Ovary (tissue), 3 donors: ENCODE measurements around the gene CSF2.

Experiments
- EP300 ChIP-seq: sonication (generic); formaldehyde crosslinking; IDR thresholded peaks from one replicate; pipeline ENCODE4 v1.6.1; 2017; ENCODE audit warnings: antibody characterized with exemption
- TF ChIP-seq, protein P1 (sequence below), 3 donors: fragments of 450-650 bp in 2 of 3; fragments of 200-600 bp in 1 of 3; IDR thresholded peaks; one replicate each; pipeline versions ENCODE4 v1.5.1 to v1.8.0; 2016 to 2022; ENCODE audit warnings: antibody characterized with exemption in 3 of 3, mild to moderate bottlenecking in 1 of 3
- donor health status: DM: no; HTN: no; CAD: no.

DNA sequence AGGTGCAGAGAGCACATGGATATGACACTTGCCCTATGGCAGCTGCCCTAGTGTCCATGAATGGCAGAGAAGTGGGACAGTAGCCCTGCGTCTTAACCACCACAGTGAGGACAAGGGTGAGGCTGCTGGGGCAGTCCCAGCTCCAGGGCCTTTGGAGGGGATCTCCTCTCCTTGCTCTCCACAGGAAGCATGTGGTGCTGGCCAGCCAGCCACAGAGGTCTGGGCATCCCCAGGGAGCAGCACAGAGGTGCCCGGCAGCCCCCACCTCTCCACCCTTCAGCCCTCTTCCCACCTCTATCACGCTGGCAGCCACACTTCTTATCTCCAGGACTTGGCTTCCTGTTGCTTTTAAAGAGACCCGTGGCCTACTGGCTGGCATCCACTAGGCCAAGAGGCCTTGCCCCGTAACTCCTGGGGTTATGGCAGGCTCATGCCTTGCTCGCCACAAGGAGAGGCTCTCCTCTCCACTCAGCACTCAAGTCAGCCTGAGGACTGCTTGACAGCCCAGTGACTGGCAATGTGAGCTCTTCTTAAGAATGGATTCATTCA, 21.9 kb downstream of the CSF2 start:
- no peak for TF ChIP-seq EP300
- TF ChIP-seq, protein P1, sequence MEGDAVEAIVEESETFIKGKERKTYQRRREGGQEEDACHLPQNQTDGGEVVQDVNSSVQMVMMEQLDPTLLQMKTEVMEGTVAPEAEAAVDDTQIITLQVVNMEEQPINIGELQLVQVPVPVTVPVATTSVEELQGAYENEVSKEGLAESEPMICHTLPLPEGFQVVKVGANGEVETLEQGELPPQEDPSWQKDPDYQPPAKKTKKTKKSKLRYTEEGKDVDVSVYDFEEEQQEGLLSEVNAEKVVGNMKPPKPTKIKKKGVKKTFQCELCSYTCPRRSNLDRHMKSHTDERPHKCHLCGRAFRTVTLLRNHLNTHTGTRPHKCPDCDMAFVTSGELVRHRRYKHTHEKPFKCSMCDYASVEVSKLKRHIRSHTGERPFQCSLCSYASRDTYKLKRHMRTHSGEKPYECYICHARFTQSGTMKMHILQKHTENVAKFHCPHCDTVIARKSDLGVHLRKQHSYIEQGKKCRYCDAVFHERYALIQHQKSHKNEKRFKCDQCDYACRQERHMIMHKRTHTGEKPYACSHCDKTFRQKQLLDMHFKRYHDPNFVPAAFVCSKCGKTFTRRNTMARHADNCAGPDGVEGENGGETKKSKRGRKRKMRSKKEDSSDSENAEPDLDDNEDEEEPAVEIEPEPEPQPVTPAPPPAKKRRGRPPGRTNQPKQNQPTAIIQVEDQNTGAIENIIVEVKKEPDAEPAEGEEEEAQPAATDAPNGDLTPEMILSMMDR (IDR thresholded peaks at IDR 0.05), result no peak
